Measurements from ENCODE around the gene PHYKPL.

DNA sequence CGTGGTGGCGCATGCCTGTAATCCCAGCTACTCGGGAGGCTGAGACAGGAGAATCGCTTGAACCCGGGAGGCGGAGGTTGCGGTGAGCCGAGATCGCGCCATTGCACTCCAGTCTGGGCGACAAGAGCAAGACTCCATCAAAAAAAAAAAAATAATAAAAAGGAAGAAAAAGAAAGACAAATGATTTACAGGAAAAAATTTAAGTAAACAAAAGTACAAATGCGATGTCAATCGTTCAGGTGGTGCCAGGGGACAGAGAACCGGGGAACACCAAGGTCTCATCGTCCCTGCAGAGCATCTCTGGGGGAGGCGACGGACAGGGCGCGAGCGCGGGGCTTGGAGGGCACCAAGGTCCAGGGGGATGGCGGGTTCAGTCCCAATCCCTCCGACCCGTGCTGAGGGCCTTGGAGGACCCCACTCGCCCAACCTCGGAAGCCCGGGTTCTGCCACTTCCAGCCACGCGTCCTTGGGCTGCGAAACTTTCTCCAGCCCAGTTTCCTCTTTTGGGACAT lies 28.9 kb downstream of the PHYKPL start:
- TF ChIP-seq NFIC (IDR thresholded peaks at IDR 0.05; ENCODE audit: low read length): no peak
- no peak for TF ChIP-seq ZKSCAN8 (CRISPR knock-in tag; IDR thresholded peaks at IDR 0.05; ENCODE audit: borderline replicate concordance)
- TF ChIP-seq, protein P1, sequence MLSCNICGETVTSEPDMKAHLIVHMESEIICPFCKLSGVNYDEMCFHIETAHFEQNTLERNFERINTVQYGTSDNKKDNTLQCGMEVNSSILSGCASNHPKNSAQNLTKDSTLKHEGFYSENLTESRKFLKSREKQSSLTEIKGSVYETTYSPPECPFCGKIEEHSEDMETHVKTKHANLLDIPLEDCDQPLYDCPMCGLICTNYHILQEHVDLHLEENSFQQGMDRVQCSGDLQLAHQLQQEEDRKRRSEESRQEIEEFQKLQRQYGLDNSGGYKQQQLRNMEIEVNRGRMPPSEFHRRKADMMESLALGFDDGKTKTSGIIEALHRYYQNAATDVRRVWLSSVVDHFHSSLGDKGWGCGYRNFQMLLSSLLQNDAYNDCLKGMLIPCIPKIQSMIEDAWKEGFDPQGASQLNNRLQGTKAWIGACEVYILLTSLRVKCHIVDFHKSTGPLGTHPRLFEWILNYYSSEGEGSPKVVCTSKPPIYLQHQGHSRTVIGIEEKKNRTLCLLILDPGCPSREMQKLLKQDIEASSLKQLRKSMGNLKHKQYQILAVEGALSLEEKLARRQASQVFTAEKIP (CRISPR knock-in tag; IDR thresholded peaks at IDR 0.05; ENCODE audit: borderline replicate concordance): no peak
- TF ChIP-seq ZSCAN5A (CRISPR knock-in tag; IDR thresholded peaks at IDR 0.05; ENCODE audit: borderline replicate concordance): no peak
- TF ChIP-seq, protein P2, sequence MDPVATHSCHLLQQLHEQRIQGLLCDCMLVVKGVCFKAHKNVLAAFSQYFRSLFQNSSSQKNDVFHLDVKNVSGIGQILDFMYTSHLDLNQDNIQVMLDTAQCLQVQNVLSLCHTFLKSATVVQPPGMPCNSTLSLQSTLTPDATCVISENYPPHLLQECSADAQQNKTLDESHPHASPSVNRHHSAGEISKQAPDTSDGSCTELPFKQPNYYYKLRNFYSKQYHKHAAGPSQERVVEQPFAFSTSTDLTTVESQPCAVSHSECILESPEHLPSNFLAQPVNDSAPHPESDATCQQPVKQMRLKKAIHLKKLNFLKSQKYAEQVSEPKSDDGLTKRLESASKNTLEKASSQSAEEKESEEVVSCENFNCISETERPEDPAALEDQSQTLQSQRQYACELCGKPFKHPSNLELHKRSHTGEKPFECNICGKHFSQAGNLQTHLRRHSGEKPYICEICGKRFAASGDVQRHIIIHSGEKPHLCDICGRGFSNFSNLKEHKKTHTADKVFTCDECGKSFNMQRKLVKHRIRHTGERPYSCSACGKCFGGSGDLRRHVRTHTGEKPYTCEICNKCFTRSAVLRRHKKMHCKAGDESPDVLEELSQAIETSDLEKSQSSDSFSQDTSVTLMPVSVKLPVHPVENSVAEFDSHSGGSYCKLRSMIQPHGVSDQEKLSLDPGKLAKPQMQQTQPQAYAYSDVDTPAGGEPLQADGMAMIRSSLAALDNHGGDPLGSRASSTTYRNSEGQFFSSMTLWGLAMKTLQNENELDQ (CRISPR knock-in tag; IDR thresholded peaks at IDR 0.05; ENCODE audit: borderline replicate concordance): no peak
- no peak for TF ChIP-seq ZFP91 (CRISPR knock-in tag; IDR thresholded peaks at IDR 0.05; ENCODE audit: borderline replicate concordance)
- no peak for TF ChIP-seq ETV5 (CRISPR knock-in tag; IDR thresholded peaks at IDR 0.05; ENCODE audit: borderline replicate concordance)
- no peak for TF ChIP-seq WIZ (CRISPR knock-in tag; IDR thresholded peaks at IDR 0.05)
- TF ChIP-seq EZH2 (conservative IDR thresholded peaks at IDR 0.05; ENCODE audit: low read depth, low read length): no peak
- no peak for TF ChIP-seq MZF1 (CRISPR knock-in tag; IDR thresholded peaks at IDR 0.05; ENCODE audit: borderline replicate concordance)
- TF ChIP-seq GMEB1 (CRISPR knock-in tag; IDR thresholded peaks at IDR 0.05; ENCODE audit: borderline replicate concordance): no peak
- TF ChIP-seq POLR2A (IDR thresholded peaks at IDR 0.05; ENCODE audit: insufficient read depth in 1 of 2, low read depth in 2 of 2, low read length in 2 of 2): no peak
- TF ChIP-seq CTCF (CRISPR knock-in tag; IDR thresholded peaks at IDR 0.05): no peak
